HCT116 (cell line): ENCODE data around the gene P2RX7. TPM values are rescaled to one million over a fixed set of nuclear protein-coding genes. Genes with fewer than 3 reads are reported as not detected.

Source experiments
- ATAC-seq: fragments of 200-7000 bp; cut with Tn5 transposase; 2 replicates; pipeline ENCODE4 v1.9.1; 2020; ENCODE audit warnings: mild to moderate bottlenecking, moderate library complexity
- BruUV-seq: library from RNA; stranded (reverse); fragments of 400-500 nt; replicated peaks from 2 replicates; lab custom pipeline; 2021; lab: Mats Ljungman, UMichigan
- CTCF ChIA-PET: fragments of 300-600 bp; sonication (Branson Sonifier 250); formaldehyde crosslinking; loops from one replicate; lab custom pipeline; 2021; ENCODE audit warnings: antibody characterized with exemption; lab: Charles Lee
- POLR2A ChIA-PET: fragments of 300-600, 350-600 bp; sonication (Branson Sonifier 250); formaldehyde crosslinking; loops from one replicate; lab custom pipeline; 2021; ENCODE audit warnings: antibody characterized with exemption; lab: Charles Lee
- RAD21 ChIA-PET, 2 experiments: fragments of 300-600 bp; sonication (Branson Sonifier 250); formaldehyde crosslinking; loops; one replicate each; lab custom pipeline; 2023; ENCODE audit warnings: low total read pairs in 2 of 2; ENCODE audit not compliant: uncharacterized antibody in 2 of 2, unreplicated experiment in 2 of 2, low non-redundant PET in 1 of 2; lab: Charles Lee
- DNase-seq: peaks from one replicate; pipeline ENCODE4 v3.0.0-alpha.2; 2010; ENCODE audit warnings: low read depth, low spot score
- H2AFZ ChIP-seq: fragments of 200-600 bp; shearing (Covaris generic), sonication (generic); 2 replicates; pipeline ENCODE4 v1.6.1; 2017; ENCODE audit warnings: low read depth, mixed run types, mixed read lengths, antibody characterized with exemption, low read length; ENCODE audit not compliant: poor library complexity, severe bottlenecking
- H3K27ac ChIP-seq: 2 replicates; pipeline ENCODE4 v1.5.1; 2012; ENCODE audit warnings: low read depth, low read length
- H3K27me3 ChIP-seq: fragments of 200-600 bp; sonication (generic); 2 replicates; pipeline ENCODE4 v1.6.1; 2016; ENCODE audit warnings: mixed run types, low read length, mixed read lengths; ENCODE audit not compliant: insufficient read depth
- H3K36me3 ChIP-seq, 2 experiments: fragments of 200-500 bp in 1 of 2; fragments of 200-600 bp in 1 of 2; sonication (Bioruptor generic) in 1 of 2; sonication (generic) in 1 of 2; 2 replicates each; pipeline versions ENCODE4 v1.5.1 to v1.6.1; 2014 to 2016; ENCODE audit warnings: low read length in 2 of 2, inconsistent platforms in 1 of 2, mixed read lengths in 1 of 2, mixed run types in 1 of 2; ENCODE audit not compliant: insufficient read depth in 2 of 2, control insufficient read depth in 1 of 2
- H3K4me1 ChIP-seq, 2 experiments: fragments of 200-600 bp in 1 of 2; sonication (generic) in 1 of 2; 2 replicates each; pipeline versions ENCODE4 v1.5.1 to v1.6.1; 2012 to 2017; ENCODE audit warnings: low read length in 2 of 2, inconsistent platforms in 1 of 2, mild to moderate bottlenecking in 1 of 2, mixed read lengths in 1 of 2, mixed run types in 1 of 2, moderate library complexity in 1 of 2; ENCODE audit not compliant: insufficient read depth in 2 of 2, control insufficient read depth in 1 of 2
- H3K4me2 ChIP-seq: fragments of 200-600 bp; sonication (generic); 2 replicates; pipeline ENCODE4 v1.6.1; 2017; ENCODE audit warnings: mixed run types, low read length, mixed read lengths
- H3K4me3 ChIP-seq, 2 experiments: fragments of 200-600 bp in 1 of 2; sonication (generic) in 1 of 2; replicated peaks in 1 of 2; 2 replicates each; pipeline ENCODE4 v1.5.1; 2011 to 2016; ENCODE audit warnings: low read length in 2 of 2, control low read depth in 1 of 2, low read depth in 1 of 2, mild to moderate bottlenecking in 1 of 2, mixed read lengths in 1 of 2, mixed run types in 1 of 2
- H3K79me2 ChIP-seq: fragments of 200-600 bp; sonication (generic); 2 replicates; pipeline ENCODE4 v1.6.1; 2017; ENCODE audit warnings: mild to moderate bottlenecking, mixed run types, low read length, moderate library complexity, mixed read lengths; ENCODE audit not compliant: insufficient read depth
- H3K9ac ChIP-seq: fragments of 200-600 bp; sonication (generic); 2 replicates; pipeline ENCODE4 v1.6.1; 2016; ENCODE audit warnings: low read length, mixed read lengths
- H3K9me2 ChIP-seq: fragments of 200-600 bp; sonication (generic), shearing (Covaris generic); 2 replicates; pipeline ENCODE4 v1.6.1; 2017; ENCODE audit warnings: mixed run types, mild to moderate bottlenecking, moderate library complexity; ENCODE audit not compliant: insufficient read depth
- H3K9me3 ChIP-seq, 2 experiments: fragments of 200-500 bp in 1 of 2; fragments of 200-600 bp in 1 of 2; sonication (Bioruptor generic) in 1 of 2; sonication (generic) in 1 of 2; 2 replicates each; pipeline ENCODE4 v1.6.1; 2014 to 2017; ENCODE audit warnings: low read length in 2 of 2, mixed read lengths in 2 of 2, inconsistent platforms in 1 of 2, low read depth in 1 of 2, mild to moderate bottlenecking in 1 of 2, mixed run types in 1 of 2, moderate library complexity in 1 of 2; ENCODE audit not compliant: control insufficient read depth in 1 of 2, insufficient read depth in 1 of 2
- H4K20me1 ChIP-seq: fragments of 200-600 bp; sonication (generic), shearing (Covaris generic); 2 replicates; pipeline ENCODE4 v1.6.1; 2017; ENCODE audit warnings: mixed run types, mild to moderate bottlenecking, moderate library complexity; ENCODE audit not compliant: insufficient read depth
- CBX3 ChIP-seq: IDR thresholded peaks from 2 replicates; pipeline ENCODE4 v1.6.1; 2012; ENCODE audit warnings: low read depth
- CEBPB ChIP-seq: IDR thresholded peaks from 2 replicates; pipeline ENCODE4 v1.6.1; 2012; ENCODE audit warnings: low read depth
- EGR1 ChIP-seq: IDR thresholded peaks from 2 replicates; pipeline ENCODE4 v1.6.1; 2012; ENCODE audit warnings: low read depth
- ELF1 ChIP-seq: IDR thresholded peaks from 2 replicates; pipeline ENCODE4 v1.6.1; 2012; ENCODE audit warnings: low read depth, borderline replicate concordance
- EZH2 ChIP-seq: fragments of 200-600 bp; sonication (generic); IDR thresholded peaks from 2 replicates; pipeline ENCODE4 v1.6.1; 2017; ENCODE audit warnings: antibody characterized with exemption, mixed run types
- FOSL1 ChIP-seq: IDR thresholded peaks from 2 replicates; pipeline ENCODE4 v1.6.1; 2012; ENCODE audit warnings: low read depth
- JUND ChIP-seq: IDR thresholded peaks from 2 replicates; pipeline ENCODE4 v1.6.1; 2012
- POLR2AphosphoS5 ChIP-seq: IDR thresholded peaks from 2 replicates; pipeline ENCODE4 v1.6.1; 2011; ENCODE audit warnings: mild to moderate bottlenecking, low read depth, low read length, moderate library complexity
- RAD21 ChIP-seq: IDR thresholded peaks from 2 replicates; pipeline ENCODE4 v1.6.1; 2012; ENCODE audit warnings: low read depth, mild to moderate bottlenecking
- SRF ChIP-seq: IDR thresholded peaks from 2 replicates; pipeline ENCODE4 v1.6.1; 2012; ENCODE audit warnings: low read depth
- TCF7L2 ChIP-seq: IDR thresholded peaks from 2 replicates; pipeline ENCODE4 v1.7.0; 2011; ENCODE audit warnings: borderline replicate concordance, inconsistent platforms; ENCODE audit not compliant: insufficient read depth, insufficient read length; ENCODE audit errors: extremely low read depth
- YY1 ChIP-seq: IDR thresholded peaks from 2 replicates; pipeline ENCODE4 v1.6.1; 2011; ENCODE audit warnings: low read length, low read depth, moderate library complexity, mild to moderate bottlenecking; ENCODE audit not compliant: insufficient replicate concordance; ENCODE audit errors: extremely low read depth
- ZNF274 ChIP-seq: fragments of 200-500 bp; sonication (Bioruptor generic); IDR thresholded peaks from 2 replicates; pipeline ENCODE4 v1.6.1; 2014; ENCODE audit warnings: mild to moderate bottlenecking, low read depth, low read length, inconsistent platforms
- intact Hi-C: fragments of 100-400 bp; cut with micrococcal nuclease; formaldehyde crosslinking; loops from 2 replicates; pipeline ENCODE4 v1.10.0; 2022
- total RNA-seq: library from RNA; stranded (reverse); gene quantifications from one replicate; pipeline ENCODE4 v1.2.1, GENCODE V29; 2021; ENCODE audit not compliant: unreplicated experiment
- TF ChIP-seq, protein P1 (sequence below): IDR thresholded peaks from 2 replicates; pipeline ENCODE4 v1.6.1; 2012
- TF ChIP-seq, protein P2 (sequence below): IDR thresholded peaks from 2 replicates; pipeline ENCODE4 v1.6.1; 2011; ENCODE audit warnings: mild to moderate bottlenecking, low read length, moderate library complexity; ENCODE audit not compliant: insufficient replicate concordance; ENCODE audit errors: extremely low read depth
- TF ChIP-seq, protein P3 (sequence below): IDR thresholded peaks from 2 replicates; pipeline ENCODE4 v1.6.1; 2012; ENCODE audit warnings: low read depth

The P2RX7 gene
- total RNA-seq, 1 experiment from 2014 or later: 1.5 TPM

DNA sequence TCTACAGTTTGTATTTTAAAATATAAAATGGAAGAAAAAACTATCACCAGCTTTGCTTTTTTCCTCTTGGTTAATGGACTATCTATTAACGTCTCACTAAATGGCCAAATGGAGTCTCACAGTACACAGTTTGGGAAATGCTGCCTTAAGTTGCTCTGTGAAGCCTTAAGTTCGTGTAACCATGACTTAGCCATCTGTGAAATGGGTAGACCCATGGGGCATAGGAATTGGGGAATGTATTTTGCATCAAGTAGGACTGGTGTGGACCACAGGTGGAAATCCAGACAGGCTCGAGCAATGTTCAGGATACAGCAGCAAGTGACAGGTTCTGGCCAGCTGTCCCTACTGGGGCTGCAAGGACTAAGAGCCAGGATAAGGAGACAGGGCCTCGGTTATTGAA is 4.8 kb downstream of the P2RX7 start:
- no peaks in the 10 kb centered on the region for H4K20me1 ChIP-seq
- RAD21 ChIA-PET: interaction anchor here in 1 of 2 experiments (0.6 kb wide), 1 partner anchor 121 kb away, joined by 3 read pairs; no protein-coding TSS in a partner anchor
- no TSS peak for BruUV-seq
- TF ChIP-seq POLR2AphosphoS5 (no peak), EGR1 (no peak), YY1 (no peak), SRF (no peak), ELF1 (no peak), ZNF274 (no peak), JUND (no peak), CEBPB (no peak), CBX3 (no peak), RAD21 (no peak), FOSL1 (no peak), EZH2 (no peak), TCF7L2 (no peak)
- TF ChIP-seq, protein P1, sequence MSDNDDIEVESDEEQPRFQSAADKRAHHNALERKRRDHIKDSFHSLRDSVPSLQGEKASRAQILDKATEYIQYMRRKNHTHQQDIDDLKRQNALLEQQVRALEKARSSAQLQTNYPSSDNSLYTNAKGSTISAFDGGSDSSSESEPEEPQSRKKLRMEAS: no peak
- TF ChIP-seq, protein P2, sequence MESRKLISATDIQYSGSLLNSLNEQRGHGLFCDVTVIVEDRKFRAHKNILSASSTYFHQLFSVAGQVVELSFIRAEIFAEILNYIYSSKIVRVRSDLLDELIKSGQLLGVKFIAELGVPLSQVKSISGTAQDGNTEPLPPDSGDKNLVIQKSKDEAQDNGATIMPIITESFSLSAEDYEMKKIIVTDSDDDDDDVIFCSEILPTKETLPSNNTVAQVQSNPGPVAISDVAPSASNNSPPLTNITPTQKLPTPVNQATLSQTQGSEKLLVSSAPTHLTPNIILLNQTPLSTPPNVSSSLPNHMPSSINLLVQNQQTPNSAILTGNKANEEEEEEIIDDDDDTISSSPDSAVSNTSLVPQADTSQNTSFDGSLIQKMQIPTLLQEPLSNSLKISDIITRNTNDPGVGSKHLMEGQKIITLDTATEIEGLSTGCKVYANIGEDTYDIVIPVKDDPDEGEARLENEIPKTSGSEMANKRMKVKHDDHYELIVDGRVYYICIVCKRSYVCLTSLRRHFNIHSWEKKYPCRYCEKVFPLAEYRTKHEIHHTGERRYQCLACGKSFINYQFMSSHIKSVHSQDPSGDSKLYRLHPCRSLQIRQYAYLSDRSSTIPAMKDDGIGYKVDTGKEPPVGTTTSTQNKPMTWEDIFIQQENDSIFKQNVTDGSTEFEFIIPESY: no peak
- TF ChIP-seq, protein P3, sequence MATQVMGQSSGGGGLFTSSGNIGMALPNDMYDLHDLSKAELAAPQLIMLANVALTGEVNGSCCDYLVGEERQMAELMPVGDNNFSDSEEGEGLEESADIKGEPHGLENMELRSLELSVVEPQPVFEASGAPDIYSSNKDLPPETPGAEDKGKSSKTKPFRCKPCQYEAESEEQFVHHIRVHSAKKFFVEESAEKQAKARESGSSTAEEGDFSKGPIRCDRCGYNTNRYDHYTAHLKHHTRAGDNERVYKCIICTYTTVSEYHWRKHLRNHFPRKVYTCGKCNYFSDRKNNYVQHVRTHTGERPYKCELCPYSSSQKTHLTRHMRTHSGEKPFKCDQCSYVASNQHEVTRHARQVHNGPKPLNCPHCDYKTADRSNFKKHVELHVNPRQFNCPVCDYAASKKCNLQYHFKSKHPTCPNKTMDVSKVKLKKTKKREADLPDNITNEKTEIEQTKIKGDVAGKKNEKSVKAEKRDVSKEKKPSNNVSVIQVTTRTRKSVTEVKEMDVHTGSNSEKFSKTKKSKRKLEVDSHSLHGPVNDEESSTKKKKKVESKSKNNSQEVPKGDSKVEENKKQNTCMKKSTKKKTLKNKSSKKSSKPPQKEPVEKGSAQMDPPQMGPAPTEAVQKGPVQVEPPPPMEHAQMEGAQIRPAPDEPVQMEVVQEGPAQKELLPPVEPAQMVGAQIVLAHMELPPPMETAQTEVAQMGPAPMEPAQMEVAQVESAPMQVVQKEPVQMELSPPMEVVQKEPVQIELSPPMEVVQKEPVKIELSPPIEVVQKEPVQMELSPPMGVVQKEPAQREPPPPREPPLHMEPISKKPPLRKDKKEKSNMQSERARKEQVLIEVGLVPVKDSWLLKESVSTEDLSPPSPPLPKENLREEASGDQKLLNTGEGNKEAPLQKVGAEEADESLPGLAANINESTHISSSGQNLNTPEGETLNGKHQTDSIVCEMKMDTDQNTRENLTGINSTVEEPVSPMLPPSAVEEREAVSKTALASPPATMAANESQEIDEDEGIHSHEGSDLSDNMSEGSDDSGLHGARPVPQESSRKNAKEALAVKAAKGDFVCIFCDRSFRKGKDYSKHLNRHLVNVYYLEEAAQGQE: no peak
- TF ChIP-seq, all 23 proteins: peak for 0
- intact Hi-C loops: no loop called here
- ChIA-PET CTCF (no interaction called here), POLR2A (no interaction called here)
- Histone ChIP-seq H2AFZ (no peak overlapping the region), H3K9me3 (no peaks in the 10 kb centered on the region), H3K79me2 (no peaks in the 10 kb centered on the region), H3K27me3 (no peaks in the 10 kb centered on the region), H3K4me3 (no peak overlapping the region), H3K9me2 (no peaks in the 10 kb centered on the region), H3K36me3 (no peaks in the 10 kb centered on the region), H3K4me1 (peaks cover 11 to 19% of the 10 kb centered on the region in 2 experiments), H3K4me2 (no peak overlapping the region), H3K27ac (no peak overlapping the region), H3K9ac (no peak overlapping the region)
- DNase-seq (no peak), ATAC-seq (no peak)
